GM19193 (cell line): ENCODE measurements around the gene FOXP1.

Source experiments
- POLR2A ChIP-seq: IDR thresholded peaks from 4 replicates; pipeline ENCODE4 v1.6.1; 2011; ENCODE audit not compliant: insufficient read depth, insufficient read length; ENCODE audit errors: extremely low read depth

The FOXP1 gene

DNA sequence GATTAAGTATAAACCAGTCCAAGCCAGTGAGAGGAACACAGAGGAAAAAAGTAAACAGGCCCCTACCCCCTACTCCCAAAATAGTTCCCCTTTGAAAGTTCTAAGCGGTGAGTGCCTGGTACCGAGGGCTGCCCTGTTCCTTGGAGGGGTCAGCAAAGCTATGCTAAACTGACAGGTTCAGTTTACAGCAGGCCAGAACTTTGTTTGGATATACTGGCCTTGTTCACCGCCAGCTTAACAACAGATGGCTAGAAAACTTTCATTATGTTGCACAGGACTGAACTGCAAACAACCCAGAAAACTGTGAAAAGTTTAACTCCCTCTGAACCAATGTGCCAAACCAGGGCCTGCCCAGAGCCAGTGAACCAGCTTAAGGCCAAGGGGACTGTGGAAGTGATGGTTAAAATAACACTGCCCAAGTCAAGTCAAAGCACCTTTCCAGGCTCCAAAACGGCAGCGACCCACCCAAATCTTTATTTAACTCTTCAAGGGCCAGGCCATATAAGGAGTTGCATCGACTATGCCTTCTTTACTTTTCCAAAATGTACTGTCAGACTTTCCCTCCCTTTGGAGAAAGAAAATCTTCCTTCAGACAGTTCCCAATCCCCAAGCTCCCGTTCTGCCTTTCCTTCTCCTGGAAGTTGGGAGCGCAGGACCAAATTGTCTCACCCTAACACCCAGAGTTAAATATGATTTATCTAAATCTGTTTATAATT is 448.0 kb downstream of the FOXP1 start:
- TF ChIP-seq POLR2A = no peak

DNA sequence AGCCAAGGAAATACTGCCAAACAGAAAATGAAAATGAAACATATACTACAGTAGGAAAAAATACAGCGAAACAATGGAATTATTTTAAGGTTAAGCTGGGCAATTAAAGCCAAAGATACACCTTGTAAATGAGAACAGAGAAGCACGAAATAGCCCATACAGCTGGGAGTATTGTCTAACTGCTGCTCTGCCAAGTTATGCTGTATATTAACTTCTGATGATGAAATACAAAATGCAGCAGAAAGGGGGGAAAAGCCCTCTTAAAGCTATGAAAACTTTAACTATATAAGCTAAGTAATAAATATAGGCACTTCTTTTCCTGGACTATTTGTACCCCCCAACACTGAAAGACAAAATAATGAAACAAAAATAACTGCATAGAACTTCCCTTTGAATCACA is 449.0 kb downstream of the FOXP1 start:
- TF ChIP-seq POLR2A = no peak

DNA sequence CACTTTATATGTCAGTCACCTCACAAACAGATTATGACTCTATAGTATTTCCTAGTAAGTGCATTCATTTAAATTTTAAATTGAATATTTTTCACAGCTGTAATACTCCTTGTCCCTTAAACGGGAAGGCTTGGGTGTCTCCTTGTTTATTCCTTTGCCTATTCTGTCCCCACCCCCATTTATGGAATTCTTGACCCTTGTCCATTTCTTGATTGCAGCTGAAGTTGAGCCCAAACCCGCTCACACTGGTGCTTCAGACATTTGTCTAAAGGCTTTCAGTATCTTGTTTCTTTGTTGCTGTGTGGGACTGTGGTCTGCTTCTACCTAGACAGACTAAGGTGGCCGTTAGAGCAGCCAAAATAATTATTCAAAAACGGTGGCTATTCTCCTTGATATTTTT is 449.7 kb downstream of the FOXP1 start:
- TF ChIP-seq POLR2A = no peak

DNA sequence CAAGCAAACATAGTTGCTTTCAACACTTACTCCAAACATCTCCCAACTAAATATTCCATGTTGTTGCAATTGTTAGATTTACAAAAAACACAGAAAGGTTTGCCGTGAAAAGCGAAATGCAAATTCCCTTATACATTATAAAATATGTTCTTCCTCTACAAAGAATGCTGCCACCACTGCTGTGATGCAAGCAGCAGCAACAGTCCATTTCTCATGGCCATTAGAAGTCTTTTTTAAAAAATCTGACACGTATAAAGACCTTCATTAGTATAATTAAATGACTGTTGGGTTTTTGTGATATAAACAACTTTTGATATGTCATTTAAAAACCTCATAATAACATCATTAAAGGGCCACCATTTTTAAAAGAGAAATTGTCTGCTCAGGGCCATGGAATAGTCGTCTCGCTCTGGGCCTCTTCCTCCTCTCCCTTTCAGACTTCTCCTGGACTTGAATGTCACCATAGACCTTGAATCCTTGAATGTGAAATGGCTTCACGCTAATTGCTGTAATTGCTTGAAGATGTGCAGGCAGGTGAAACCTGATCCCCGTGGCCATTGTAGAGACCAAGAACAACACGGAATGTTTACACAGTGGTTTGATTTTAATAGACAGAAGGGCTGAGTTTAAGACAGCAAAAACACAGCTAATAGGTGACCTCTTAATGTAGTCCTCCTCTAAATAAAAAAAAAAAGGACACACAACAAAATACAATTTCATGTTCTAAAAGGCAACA is 450.4 kb downstream of the FOXP1 start:
- TF ChIP-seq POLR2A = no peak

DNA sequence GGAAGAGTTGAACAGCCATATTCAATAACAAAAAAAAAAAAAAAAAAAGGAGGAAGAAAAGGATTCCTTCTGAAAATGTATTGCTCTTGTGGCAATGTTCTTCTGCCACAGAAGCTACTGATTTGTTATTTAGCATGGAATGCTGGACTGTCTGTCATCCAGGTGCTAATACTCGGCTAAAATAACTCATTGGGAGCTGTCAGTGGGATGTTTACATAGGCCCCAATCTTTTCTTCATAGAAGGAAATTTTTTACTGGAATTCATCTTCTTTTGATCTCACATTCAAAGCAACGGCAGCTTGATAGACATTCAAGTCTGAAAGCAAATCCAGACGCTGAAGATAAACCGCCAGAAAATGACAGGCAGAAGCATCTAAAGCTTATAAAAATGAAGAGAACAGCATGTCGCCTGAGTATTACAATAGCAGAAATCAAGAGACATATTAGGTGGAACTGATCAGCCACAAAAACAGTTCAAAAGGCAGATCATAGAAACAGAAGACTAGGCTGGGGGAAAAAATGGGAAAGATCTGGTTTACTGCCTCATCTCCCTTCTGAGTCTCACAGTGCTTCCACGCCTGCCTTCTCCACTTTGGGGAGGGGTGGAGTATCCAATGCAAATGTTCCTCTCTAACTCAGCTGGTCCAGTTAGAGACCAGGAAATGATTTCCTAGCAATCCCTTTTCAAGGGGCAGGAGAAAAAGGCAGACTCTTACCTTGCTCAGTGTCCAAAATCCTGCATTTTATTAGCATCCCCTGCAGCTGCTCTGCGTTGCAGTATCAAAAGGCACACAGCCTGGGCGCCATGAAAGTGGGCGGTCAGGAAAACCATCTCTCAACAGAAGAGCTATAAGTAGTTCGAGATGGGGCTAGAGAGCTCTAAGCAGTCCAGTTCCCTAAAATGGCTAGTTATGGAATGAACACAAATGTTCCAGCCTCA is 451.9 kb downstream of the FOXP1 start:
- no peak for TF ChIP-seq POLR2A

DNA sequence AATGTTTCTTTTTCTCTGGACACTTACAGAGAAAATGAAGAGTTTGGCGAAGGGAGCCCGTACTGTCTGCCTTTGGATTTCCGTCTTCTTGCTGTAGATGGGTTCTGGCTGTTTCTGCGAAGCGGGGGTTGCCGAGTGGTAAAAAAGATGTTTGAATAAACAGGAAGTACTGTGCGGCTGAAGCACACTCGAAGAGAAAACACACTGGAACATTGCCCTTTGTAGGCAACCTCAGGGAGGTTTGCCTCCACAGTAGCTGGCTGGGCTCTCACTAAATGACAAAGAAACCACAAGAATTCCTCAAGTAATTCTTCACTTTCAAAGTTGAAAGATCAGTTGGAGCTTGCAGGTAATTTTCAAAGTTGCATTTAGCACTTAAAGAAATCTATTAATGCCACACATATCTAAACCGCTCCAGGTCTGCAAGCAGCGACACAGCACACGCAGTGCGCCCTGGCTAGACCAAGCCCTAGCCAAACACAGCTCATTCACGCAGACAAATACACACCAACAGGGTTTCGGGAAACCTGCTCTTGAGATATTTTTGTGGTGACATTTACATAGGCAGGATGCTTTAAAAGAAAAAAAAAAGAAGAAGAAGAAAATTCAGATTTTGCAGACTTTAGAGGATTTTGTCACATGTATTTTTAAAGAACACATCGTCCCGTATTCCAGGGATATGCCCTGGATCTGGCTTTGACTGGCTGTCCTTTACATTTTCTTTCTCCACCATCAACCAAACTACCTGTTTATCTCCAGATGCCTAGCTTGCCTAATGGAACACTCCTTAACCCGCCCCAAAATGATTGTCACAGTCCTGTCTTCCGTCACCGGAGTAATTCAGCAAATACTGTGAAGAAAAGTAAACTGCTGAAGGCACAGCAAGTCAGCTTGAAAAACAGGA is 452.8 kb downstream of the FOXP1 start:
- no peak for TF ChIP-seq POLR2A

DNA sequence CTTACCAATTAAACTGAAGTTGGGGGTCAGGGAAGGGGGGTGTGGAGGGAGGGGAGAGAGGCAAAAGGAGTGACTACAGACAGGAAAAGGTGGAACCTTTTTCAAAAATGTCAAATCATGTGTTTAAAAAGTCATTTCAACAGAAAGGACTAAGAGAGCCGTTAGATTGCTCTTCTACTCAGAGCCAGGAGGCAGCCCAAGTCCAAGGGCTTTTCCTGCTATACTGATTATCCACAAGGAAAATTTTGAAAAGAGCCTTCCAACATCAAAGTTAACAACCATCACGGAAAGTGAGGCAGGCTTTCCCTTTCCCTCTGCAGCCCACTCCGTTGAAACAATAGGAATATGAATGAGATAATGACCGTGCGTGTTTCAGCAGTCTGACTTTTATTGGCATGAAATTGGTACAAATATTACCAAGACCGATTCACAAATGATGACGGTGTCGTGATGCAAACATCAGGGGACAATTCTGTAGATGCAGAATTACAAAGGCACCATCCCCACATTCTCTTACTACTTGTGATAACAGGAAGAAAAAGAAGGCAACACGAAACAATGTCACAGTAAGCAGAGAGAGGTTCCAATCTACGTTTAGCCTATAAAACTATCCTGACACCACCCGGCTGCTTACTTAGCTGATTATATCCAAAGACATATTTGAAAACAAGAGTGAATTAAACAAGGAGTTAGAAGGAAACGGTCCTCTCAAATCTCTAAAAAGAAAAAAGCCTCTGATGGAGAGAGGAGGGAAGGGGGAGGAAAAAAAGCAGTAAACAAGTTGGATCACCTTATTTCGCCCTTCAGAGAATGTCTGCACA is 453.7 kb downstream of the FOXP1 start:
- TF ChIP-seq POLR2A = no peak

DNA sequence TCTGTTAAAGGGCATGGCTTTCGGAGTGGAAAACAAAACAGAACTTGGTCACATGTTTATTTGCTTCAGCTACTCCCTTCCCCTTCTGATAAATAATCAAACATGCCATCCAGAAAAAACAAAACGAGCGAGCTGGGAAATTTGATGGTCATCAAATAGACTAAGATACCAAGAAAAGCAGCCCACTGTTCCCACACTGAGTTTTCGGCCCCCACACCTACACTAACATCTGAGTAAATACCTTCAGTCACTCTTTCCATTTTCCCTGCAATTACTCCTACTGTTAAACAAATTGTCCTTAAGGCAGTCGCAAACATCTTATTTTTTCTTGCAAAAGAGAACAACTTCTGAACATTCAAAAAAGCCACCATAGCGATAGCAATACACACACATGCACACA is 454.6 kb downstream of the FOXP1 start:
- TF ChIP-seq POLR2A = no peak

DNA sequence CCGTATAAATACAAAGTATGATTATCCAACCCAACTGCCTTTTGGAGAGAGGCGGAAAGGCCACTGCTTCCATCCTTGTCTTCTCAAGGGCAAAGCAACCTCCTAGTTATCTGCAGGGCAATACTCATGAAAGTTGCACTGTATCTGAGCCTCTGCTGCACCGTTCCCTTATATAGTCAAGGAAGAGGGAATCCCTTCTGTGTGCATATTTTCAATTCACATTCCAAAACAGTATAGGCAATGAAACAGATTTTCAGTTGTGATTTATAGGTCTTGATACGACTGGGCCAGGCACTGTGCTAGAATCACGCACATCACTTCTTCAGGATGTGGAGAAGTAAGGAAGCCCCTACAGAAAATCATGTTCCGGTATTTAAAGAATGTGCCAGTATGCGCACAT is 455.7 kb downstream of the FOXP1 start:
- TF ChIP-seq POLR2A = no peak

DNA sequence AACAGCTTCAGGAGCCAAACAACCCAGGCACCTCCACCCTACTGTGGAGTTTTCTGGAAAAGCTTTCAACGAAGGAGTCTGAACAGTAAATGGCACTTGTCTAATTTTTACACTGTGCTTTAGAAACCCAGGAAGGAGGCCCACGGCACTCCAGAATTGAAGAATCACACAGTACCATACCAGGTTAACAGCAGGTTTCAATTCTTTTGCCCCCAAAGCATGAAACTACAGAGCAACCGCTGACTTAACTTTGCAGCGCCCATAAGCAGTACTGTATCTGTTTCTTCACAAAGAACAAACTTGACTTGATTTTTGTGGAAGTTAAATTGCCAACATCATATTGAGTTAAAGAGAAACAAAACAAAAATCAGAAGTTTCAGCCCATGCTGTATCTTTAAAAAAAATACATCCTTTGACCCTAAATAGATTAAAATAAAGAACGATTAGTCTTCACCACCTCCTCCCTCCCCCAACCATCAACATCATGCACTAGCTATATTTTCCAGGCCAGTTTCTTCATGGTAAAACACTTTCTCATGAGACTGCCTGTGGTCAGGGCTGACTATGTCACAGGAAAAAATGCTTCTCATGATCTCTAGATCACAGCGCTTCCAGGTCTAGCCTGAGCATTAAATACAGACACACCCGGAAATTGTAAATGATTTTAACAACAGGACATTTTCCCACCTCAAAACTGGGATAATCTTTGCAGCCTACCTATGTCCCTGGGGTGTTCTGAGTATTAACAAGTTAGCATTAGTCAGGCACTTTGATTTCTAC is 456.3 kb downstream of the FOXP1 start:
- no peak for TF ChIP-seq POLR2A

DNA sequence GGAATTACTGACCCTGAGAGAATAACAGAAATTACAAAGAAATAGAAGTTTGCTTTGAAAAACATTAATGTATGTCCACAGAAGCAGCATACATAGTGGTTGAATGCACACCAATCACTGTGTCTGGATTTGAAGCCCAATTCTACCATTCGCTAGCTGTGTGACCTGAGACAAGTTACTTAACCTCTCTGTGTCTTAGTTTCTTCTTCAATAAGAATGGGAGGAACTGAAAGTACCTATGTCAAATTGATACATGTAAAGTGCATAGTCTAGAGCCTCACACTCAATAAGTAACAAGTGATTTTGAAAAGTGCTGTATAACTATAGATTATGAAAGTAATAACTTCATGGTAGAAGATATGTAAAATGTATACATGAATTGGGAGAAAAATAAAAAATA is 457.8 kb downstream of the FOXP1 start:
- TF ChIP-seq POLR2A = no peak

DNA sequence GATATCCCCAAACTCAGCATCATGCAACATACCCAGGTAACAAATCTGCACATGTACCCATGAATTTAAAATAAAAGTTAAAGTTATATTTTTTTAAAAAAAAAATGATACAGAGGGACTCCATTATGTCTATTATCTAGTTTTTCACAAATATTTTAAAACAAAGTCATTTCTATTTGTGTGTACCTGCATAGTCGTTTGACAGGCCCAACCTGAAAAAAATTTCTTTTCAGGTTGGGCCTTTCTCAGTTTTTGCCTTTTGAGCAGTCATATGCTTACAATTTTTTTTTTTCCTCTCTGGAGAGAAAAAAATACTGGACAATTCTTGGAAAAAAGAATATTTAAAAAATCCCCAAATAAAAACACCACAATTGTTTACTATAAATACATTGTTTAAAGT is 459.5 kb downstream of the FOXP1 start:
- TF ChIP-seq POLR2A = no peak

DNA sequence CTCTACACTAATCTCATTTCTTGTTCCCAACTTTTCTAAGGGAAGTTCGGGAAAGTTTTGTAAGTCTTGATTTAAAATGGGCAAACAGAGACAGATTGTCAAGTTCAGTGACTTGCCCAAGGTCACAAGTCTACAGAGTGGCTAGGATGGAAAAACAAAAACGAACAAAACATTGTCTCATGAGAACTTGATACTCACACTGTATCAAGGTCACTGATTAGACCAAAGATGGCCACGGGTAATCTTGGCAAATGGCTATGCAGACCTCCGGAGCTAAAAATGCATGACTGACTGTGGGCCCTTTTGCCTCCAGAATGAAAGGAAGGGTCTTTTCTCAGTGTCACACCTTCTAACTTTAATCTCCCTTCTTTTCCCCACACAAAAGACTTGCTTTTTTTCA is 460.9 kb downstream of the FOXP1 start:
- TF ChIP-seq POLR2A = no peak

DNA sequence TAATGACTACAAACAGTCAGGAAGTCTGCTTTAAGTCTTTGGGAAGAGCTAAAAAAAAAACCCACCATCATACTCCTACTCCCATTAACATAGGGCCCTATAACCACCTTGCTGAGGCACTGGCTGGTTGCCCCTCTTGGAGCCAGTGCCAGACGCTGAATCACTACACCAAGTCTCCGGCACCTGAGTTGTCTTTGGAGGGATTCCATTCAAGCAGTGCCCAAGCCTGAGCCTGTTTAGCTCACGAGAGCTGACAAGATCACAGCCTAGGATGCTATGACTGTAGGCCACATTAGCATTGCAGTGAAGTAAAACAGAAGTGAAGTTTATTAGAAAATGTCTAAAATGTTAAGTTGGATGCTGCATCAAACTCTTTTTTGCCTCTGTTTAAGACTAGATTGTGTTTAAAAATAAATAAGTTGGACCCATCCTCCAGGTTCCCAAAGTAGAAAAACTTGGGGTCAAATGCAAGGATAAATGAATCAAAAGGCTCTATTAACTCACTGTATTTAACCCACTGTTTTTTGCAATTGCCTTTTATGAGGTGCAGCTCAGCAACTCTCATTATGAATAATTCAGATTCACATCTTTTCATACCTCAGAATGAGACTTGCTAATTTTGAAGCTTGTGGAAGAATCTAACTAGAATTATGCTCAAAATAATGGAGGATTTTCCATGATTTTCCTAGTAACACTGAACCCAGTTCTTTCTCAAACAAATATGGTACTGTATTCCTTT is 461.9 kb downstream of the FOXP1 start:
- TF ChIP-seq POLR2A = no peak
